IPS-11a (cell line): ENCODE data around the gene SEMA5A.

ENCODE experiments used
- H3K4me3 ChIP-seq: one replicate; pipeline ENCODE4 v1.5.1; 2013; ENCODE audit warnings: low read depth, low read length, control low read depth

The SEMA5A gene

DNA sequence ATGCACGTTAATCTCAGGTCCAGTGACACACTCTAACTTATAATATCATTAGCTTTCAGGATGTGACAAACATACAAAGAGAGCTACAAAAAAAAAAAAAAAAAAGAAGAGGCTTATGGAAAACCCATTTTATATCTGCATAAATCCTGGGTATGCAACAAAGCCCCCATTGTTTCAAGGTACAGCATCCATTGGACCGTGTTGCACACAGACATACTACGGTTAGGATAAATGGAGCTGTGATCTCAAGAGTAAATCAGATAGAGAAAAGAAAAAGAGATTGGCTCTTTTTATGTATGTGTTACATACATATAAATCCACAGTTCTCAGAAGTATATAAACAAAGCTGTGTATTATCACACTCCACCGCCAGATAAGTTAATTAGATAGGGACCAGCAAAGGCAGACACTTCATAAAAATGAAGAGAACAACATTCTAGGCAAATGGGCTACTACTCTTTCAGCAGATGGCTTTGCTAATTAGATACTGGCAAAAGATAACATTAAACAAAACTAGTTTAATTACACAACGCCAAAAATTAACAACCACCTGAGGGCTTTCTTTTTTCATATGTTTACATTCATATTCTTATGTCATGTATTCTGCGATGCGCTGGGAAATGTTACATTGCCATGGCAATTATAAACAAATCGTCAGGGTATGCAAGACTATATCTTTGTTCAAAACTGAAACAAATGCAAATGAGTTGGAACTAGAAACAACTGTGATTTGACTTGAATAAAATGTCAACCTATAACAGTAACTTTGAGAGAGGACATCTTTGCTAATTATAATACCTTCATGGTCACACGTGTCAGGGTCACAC lies 304.2 kb downstream of the SEMA5A start:
- H3K4me3 ChIP-seq, result no peak overlapping the region

DNA sequence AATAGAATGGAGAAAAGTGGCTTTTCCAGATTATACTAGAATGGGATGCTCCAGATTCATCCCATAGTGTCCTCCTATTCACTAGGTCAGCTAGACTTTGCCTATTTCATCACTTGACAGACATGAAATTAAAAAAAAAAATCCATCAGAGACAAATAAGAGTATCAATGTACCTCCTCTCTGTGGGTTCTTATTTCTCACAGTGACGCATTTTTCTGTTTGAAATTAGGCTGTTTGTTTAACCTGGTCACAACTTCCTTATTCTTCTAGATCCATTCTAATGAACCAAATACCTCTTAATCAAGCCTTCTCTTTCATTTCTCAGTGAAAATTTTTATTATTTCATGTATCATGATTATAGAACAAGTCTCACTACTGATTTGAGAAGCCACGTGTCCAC lies 305.4 kb downstream of the SEMA5A start:
- H3K4me3 ChIP-seq, result no peak overlapping the region

- no peak overlapping the region for H3K4me3 ChIP-seq
Observed at GRCh38 chr5:9239626-9240025, 306.2 kb downstream of the SEMA5A start.

GRCh38 chr5:9239071-9239470 lies 306.8 kb downstream of the SEMA5A start:
- no peak overlapping the region for H3K4me3 ChIP-seq

DNA sequence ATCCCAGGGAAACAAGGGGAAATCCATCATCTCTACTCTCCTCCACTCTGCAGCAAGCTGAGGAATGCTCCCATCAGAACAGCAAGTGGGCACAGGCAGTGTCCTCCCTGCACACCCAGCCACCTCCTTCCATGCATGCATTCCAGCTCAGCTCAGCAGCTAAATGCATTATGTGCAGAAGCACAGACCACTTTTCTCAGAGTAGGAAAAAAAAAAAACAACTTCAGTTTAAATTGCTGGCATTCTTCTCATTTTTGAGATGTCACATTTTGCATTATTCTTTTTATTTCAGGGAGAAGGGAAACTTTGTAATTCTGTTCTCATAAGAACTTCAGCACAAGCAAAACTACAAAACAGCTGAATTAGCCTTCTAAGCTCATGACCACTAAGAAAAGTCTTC lies 312.2 kb downstream of the SEMA5A start:
- H3K4me3 ChIP-seq, result no peak overlapping the region

GRCh38 chr5:9233035-9233434 lies 312.8 kb downstream of the SEMA5A start:
- H3K4me3 ChIP-seq, result no peak overlapping the region

DNA sequence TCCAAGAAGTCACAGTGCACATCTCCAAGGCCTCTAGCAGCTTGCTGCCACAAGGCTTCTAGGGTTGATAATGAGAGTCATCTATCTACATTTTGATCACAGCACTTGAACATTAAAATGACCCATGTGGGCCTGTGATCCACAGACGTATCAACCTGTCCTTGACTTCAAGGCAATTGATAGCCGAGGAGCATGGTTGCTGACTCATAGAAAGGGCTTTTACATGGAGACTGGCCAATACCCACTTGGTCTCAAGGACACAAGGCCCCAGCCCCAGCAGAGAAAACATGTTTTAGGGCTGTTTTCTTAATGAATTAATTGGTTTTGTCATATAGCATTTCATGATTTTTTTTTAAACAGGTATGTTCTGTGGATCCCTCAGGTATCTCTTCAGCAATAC lies 314.0 kb downstream of the SEMA5A start:
- H3K4me3 ChIP-seq, result no peak overlapping the region

GRCh38 chr5:9230355-9230754 lies 315.5 kb downstream of the SEMA5A start:
- H3K4me3 ChIP-seq, result no peak overlapping the region

DNA sequence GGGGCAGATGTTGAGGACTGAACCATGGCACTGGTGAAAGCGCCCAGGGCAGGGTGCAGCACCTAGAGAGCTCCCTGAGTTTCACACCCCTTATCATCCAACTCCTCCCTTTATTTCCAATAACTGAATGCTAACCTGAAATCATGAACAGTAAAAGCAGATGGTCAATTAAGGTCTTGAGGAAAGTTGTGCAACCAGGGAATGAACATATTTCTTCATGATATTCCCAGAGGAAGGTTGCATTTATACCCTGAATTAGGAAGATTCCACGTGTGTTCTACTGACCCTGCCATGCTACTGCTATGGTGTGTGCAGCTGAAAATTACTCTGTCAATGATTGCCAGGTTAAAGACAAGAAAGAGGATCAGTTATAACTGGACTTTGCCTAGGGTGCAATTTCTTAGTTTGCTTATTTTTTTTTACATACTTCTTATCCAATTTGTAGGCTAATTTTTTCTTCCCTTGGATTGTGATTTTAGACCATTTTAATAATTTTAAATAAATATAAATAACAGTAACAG lies 319.8 kb downstream of the SEMA5A start:
- no peak overlapping the region for H3K4me3 ChIP-seq

GRCh38 chr5:9222054-9222976 lies 323.6 kb downstream of the SEMA5A start:
- H3K4me3 ChIP-seq, result no peak overlapping the region

DNA sequence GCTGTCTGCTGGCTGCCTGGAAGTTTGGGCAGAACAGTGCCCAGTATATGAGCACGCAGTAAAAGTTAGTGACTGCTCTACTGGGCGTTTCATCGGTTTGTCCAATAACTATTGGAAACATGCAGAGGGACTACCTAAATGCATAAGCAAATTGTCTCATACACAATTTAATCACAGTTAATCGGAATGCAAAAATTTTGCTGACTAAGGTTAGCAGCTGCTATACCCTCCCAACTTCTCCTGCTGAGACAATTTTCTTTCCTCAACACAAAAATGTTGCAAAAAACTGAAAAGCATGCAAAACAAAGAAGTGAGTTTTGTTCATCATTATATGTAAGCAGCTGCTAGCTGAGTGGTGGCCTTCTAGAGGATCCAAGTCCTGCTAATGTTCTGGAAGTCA lies 327.5 kb downstream of the SEMA5A start:
- no peak overlapping the region for H3K4me3 ChIP-seq

DNA sequence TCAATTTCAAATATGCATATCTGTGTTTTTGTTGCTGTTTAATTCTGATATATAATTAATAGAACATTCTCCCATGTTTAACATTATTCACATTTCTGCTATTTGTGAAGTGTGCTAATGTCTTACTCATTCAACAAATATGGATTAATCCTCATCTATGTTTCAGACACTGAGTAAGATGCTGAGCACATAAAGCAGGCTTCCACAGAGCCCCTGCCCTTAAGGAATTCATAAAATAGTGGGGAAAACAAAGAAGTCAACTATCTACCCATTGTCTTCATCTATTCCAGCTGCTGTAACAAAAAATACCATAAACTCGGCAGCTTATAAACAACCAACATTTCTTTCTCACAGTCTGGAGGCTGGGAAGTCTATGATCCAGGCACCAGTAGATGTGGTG lies 333.3 kb downstream of the SEMA5A start:
- no peak overlapping the region for H3K4me3 ChIP-seq

DNA sequence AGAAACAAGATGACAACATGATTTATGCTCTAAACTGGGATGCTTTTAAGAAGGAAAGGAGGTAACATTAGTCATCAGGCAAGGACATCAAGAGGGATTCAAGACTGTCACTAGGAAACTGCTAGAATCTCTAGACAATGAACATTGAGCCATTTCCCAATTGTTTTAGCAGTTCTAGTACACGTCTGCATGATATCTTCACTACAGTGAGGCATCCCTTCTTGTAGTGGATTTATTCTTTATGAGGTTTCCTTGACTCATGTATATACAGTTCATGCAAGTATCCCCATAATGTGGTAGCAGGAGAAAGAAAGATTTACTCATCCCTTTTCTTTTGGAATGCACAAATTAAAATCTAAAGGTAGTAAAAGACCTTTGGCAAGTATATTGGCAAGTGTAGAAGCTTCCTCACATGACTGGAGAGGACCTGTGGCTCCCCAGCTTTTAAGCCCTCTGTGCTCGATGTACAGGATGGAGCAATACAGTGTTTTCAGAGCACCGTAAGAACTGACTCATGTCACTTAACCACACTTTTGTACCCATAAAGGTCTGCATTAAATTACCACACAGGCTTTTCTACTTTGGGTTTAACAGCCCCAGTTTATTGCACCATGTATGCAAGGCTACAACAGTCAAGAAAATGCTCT lies 335.9 kb downstream of the SEMA5A start:
- no peak overlapping the region for H3K4me3 ChIP-seq

- H3K4me3 ChIP-seq, result no peak overlapping the region
Observed at GRCh38 chr5:9207817-9208418, 338.0 kb downstream of the SEMA5A start.

DNA sequence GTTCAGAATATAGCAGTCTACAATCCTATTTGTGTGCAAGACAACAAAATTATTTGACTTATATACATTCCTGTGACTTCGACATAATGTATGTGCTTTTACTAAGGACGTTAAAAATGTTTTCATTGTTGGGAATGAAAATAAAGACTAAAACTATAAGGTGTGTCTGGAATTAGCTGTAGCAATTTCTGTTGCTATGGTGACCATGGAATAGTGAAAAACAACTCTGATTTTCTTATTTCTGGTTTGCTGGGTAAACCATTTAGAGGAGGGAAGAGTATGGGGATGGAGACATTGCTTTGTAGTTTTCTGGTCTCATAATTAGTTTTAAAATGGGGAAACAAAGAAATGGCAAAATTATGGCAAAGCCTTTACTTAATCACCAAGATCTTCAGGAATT lies 343.2 kb downstream of the SEMA5A start:
- no peak overlapping the region for H3K4me3 ChIP-seq

- no peak overlapping the region for H3K4me3 ChIP-seq
Observed at GRCh38 chr5:9201761-9202160, 344.1 kb downstream of the SEMA5A start.

DNA sequence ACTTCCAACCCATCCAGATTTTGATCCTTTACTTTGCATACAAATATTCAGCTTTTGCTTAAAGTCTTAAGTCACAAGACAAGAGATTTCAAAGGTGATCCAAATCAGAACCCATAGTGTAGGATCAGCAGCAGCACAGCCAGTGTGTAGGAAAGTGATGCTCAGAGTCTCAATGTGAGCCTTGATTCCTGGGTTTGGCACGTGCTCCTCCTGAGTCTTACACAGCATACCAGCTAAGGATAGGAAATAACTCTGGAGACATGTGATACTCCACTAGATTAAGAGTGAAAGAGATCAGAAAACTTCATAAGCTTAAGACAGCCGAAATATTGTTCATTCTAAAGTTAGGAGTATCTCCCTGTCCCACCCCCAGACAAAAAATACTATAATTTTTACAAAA lies 344.9 kb downstream of the SEMA5A start:
- no peak overlapping the region for H3K4me3 ChIP-seq

DNA sequence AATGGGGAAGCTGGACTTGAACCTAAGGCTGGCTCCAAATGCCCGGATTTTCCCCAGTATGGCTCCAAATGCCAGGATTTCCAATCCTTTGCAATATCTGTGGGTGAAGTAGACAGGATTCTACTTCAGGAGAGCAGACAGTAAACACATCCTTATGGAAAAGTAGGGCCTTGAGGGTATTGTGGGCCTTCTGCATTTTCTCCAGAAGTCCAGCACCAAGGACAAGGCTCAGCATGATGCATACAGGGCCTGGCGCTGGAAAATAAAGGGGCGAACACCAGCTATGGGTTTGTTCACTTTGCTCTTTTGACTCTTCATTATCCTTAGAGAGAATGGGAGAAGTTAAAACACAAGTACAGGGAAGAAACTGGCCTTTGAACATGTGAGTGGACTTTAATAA lies 347.5 kb downstream of the SEMA5A start:
- no peak overlapping the region for H3K4me3 ChIP-seq

GRCh38 chr5:9197881-9198260 lies 348.0 kb downstream of the SEMA5A start:
- H3K4me3 ChIP-seq, result no peak overlapping the region

DNA sequence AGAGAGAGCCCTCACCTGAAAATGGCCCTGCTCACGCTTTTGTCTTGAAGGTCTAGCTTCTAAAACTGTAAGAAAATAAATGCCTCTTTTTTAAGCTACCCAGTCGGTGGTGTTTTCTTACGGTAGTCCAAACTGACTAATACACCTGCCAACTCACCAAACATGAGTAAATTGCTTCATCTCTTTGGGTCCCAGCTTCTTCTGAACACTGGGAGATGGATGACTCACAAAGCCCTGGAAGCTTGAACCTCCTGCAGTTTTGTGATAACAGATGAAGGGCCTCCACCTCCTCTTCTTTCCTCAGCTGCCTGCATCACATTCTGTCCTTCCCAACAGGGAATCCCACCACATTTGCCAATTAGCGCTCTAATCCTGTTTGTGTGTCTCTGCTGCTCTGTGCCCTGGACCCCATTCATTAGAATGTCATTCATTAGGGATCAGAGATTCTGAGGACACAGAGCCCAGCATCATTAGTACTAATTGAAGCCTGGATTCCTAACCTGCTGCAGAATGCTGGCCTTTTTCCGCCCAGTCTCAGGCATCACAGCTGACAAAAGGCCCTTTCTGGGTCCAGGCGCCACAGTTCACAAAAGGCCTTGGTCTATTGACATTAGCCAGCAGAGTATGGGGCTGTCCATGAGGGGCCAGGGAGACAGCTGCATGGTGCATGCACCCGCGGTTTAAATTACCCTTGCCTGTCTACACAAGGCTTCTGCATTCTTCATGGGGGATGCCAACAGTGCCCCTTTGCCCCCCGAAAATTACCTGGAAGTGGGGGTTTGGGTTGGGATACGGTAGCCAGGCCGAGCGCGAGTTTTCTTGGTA lies 349.3 kb downstream of the SEMA5A start:
- no peak overlapping the region for H3K4me3 ChIP-seq
